ENCODE measurements around the gene GABBR2. TPM values are rescaled to one million over a fixed set of nuclear protein-coding genes. Genes with fewer than 3 reads are reported as not detected.

GABBR2 gene
- total RNA-seq, 1 experiment from 2014 or later: 0.76 TPM

GRCh38 chr9:98707166-98708102 lies 1.3 kb downstream of the GABBR2 start:
- H3K4me1 ChIP-seq (replicated peaks; ENCODE audit: insufficient read depth): peaks cover 6% of the 10 kb centered on the region
- H3K9me3 ChIP-seq (ENCODE audit: insufficient read depth, low read depth): no peaks in the 10 kb centered on the region
- peaks cover 22% of the 10 kb centered on the region for H3K27me3 ChIP-seq (ENCODE audit: insufficient read depth, low read depth)
- POLR2A ChIA-PET (ENCODE audit: unreplicated experiment): no interaction called here
- no TSS peak for BruUV-seq (replicated peaks)
- peak overlapping the region; percentile 71 for H2AFZ ChIP-seq
- H3K36me3 ChIP-seq (ENCODE audit: low read depth): no peaks in the 10 kb centered on the region
- peak overlapping the region; percentile 60 for H3K4me3 ChIP-seq
- intact Hi-C loops (cut with micrococcal nuclease; ENCODE audit: unreplicated experiment): loop anchor here (1.0 to 10.0 kb wide), 5 partner anchors 83 to 633 kb away; no protein-coding TSS in a partner anchor
- DNase-seq: peak; percentile 69 to 81
- peak overlapping the region; percentile 94 for H3K4me2 ChIP-seq
- H3K9me2 ChIP-seq (ENCODE audit: insufficient read depth): no peaks in the 10 kb centered on the region
- CTCF ChIA-PET: interaction anchor here (0.7 to 1.3 kb wide), 3 partner anchors 117 to 392 kb away, joined by 3 to 19 read pairs (median 4); no protein-coding TSS in a partner anchor
- peak overlapping the region; percentile 46; the same call in 1 of the 2 replicates for H3K27ac ChIP-seq
- H3K79me2 ChIP-seq (ENCODE audit: low read depth): peaks cover 13% of the 10 kb centered on the region; the same call in 1 of the 2 replicates
- H3F3A ChIP-seq (ENCODE audit: insufficient read depth, low read depth): peaks cover 9% of the 10 kb centered on the region; the same call in 1 of the 2 replicates
- TF ChIP-seq CTCF (conservative IDR thresholded peaks at IDR 0.05) (peak; percentile 70), EZH2 (IDR thresholded peaks at IDR 0.05; ENCODE audit: low read depth) (no peak; the same call in none of the 2 replicates)
- no peaks in the 10 kb centered on the region for H4K20me1 ChIP-seq (ENCODE audit: insufficient read depth)

GRCh38 chr9:98706651-98707165 lies 2.0 kb downstream of the GABBR2 start:
- H3K9me3 ChIP-seq (ENCODE audit: insufficient read depth, low read depth): no peaks in the 10 kb centered on the region
- H3K4me1 ChIP-seq (replicated peaks; ENCODE audit: insufficient read depth): peaks cover 6% of the 10 kb centered on the region
- H3K27ac ChIP-seq: peak overlapping the region; percentile 46
- H3F3A ChIP-seq (ENCODE audit: insufficient read depth, low read depth): peaks cover 9% of the 10 kb centered on the region; the same call in 1 of the 2 replicates
- TF ChIP-seq EZH2 (IDR thresholded peaks at IDR 0.05; ENCODE audit: low read depth) (no peak), CTCF (conservative IDR thresholded peaks at IDR 0.05) (no peak)
- POLR2A ChIA-PET (ENCODE audit: unreplicated experiment): no interaction called here
- H3K79me2 ChIP-seq (ENCODE audit: low read depth): peaks cover 13% of the 10 kb centered on the region; the same call in 1 of the 2 replicates
- H3K4me2 ChIP-seq: peak overlapping the region; percentile 94
- DNase-seq: peak in 1 of 2 experiments; percentile 68
- intact Hi-C loops (cut with micrococcal nuclease; ENCODE audit: unreplicated experiment): loop anchor here (1.0 to 10.0 kb wide), 5 partner anchors 84 to 632 kb away; no protein-coding TSS in a partner anchor
- no TSS peak for BruUV-seq (replicated peaks)
- peak overlapping the region; percentile 60; the same call in 1 of the 2 replicates for H3K4me3 ChIP-seq
- H3K36me3 ChIP-seq (ENCODE audit: low read depth): no peaks in the 10 kb centered on the region
- peaks cover 22% of the 10 kb centered on the region for H3K27me3 ChIP-seq (ENCODE audit: insufficient read depth, low read depth)
- H3K9me2 ChIP-seq (ENCODE audit: insufficient read depth): no peaks in the 10 kb centered on the region
- H2AFZ ChIP-seq: peak overlapping the region; percentile 71
- CTCF ChIA-PET: interaction anchor here (0.7 to 1.3 kb wide), 3 partner anchors 40 to 391 kb away, joined by 3 to 4 read pairs (median 3); no protein-coding TSS in a partner anchor
- H4K20me1 ChIP-seq (ENCODE audit: insufficient read depth): no peaks in the 10 kb centered on the region

- no peaks in the 10 kb centered on the region for H3K9me3 ChIP-seq (ENCODE audit: insufficient read depth, low read depth)
- no peak overlapping the region for H3K27ac ChIP-seq
- TF ChIP-seq EZH2 (IDR thresholded peaks at IDR 0.05; ENCODE audit: low read depth) (no peak), CTCF (conservative IDR thresholded peaks at IDR 0.05) (no peak)
- H3K4me3 ChIP-seq: no peak overlapping the region
- CTCF ChIA-PET: no interaction called here
- no peak overlapping the region for H2AFZ ChIP-seq
- no TSS peak for BruUV-seq (replicated peaks)
- intact Hi-C loops (cut with micrococcal nuclease; ENCODE audit: unreplicated experiment): loop anchor here (10.0 kb wide), 1 partner anchor 628 kb away; no protein-coding TSS in a partner anchor
- no peak overlapping the region for H3K4me2 ChIP-seq
- peaks cover 6% of the 10 kb centered on the region for H3K27me3 ChIP-seq (ENCODE audit: insufficient read depth, low read depth)
- H3F3A ChIP-seq (ENCODE audit: insufficient read depth, low read depth): peaks cover 9% of the 10 kb centered on the region; the same call in 1 of the 2 replicates
- POLR2A ChIA-PET (ENCODE audit: unreplicated experiment): no interaction called here
- H3K9me2 ChIP-seq (ENCODE audit: insufficient read depth): no peaks in the 10 kb centered on the region
- peaks cover 13% of the 10 kb centered on the region; the same call in 1 of the 2 replicates for H3K79me2 ChIP-seq (ENCODE audit: low read depth)
- no peaks in the 10 kb centered on the region for H3K36me3 ChIP-seq (ENCODE audit: low read depth)
- peaks cover 6% of the 10 kb centered on the region for H3K4me1 ChIP-seq (replicated peaks; ENCODE audit: insufficient read depth)
- no peaks in the 10 kb centered on the region for H4K20me1 ChIP-seq (ENCODE audit: insufficient read depth)
- no peak for DNase-seq
Measured at GRCh38 chr9:98702835-98703380, 5.8 kb downstream of the GABBR2 start.
